HepG2 (cell line): Measurements from ENCODE around the gene FXYD5. TPM values are rescaled to one million over a fixed set of nuclear protein-coding genes. Genes with fewer than 3 reads are reported as not detected.

Experiments
- ATAD3A ChIP-seq: sonication (generic); formaldehyde crosslinking; IDR thresholded peaks from 2 replicates; pipeline ENCODE4 v1.4.0; 2020; ENCODE audit warnings: missing genetic modification reagents
- GABPB1 ChIP-seq: IDR thresholded peaks from 2 replicates; pipeline ENCODE4 v1.6.1; 2016; ENCODE audit warnings: mild to moderate bottlenecking, missing genetic modification reagents, moderate library complexity, missing compliant biosample characterization
- JARID2 ChIP-seq: sonication (generic); formaldehyde crosslinking; IDR thresholded peaks from 2 replicates; pipeline ENCODE4 v1.8.1; 2023; ENCODE audit warnings: missing genetic modification reagents, inconsistent platforms; ENCODE audit not compliant: insufficient replicate concordance
- MXD4 ChIP-seq: IDR thresholded peaks from 2 replicates; pipeline ENCODE4 v1.6.1; 2016; ENCODE audit warnings: mild to moderate bottlenecking, missing biosample characterization, missing genetic modification reagents
- NR1H2 ChIP-seq: sonication (generic); formaldehyde crosslinking; IDR thresholded peaks from 2 replicates; pipeline ENCODE4 v1.8.1; 2022; ENCODE audit warnings: low read depth, missing genetic modification reagents, borderline replicate concordance
- PAWR ChIP-seq: sonication (generic); formaldehyde crosslinking; IDR thresholded peaks from 2 replicates; pipeline ENCODE4 v1.4.0; 2020; ENCODE audit warnings: missing genetic modification reagents, mild to moderate bottlenecking, borderline replicate concordance
- PCBP2 ChIP-seq: fragments of 200-400 bp; formaldehyde crosslinking; optimal IDR thresholded peaks from 2 replicates; pipeline ENCODE3; 2018; ENCODE audit warnings: low read length, low read depth; ENCODE audit not compliant: poor library complexity, severe bottlenecking
- RCOR2 ChIP-seq: IDR thresholded peaks from 2 replicates; pipeline ENCODE4 v1.6.1; 2016; ENCODE audit warnings: missing biosample characterization, missing genetic modification reagents
- SMARCE1 ChIP-seq: fragments of 450-650 bp; IDR thresholded peaks from 2 replicates; pipeline ENCODE4 v1.6.1; 2017; ENCODE audit warnings: borderline replicate concordance
- SUZ12 ChIP-seq: fragments of 150-350 bp; IDR thresholded peaks from 2 replicates; pipeline ENCODE4 v1.6.1; 2014; ENCODE audit warnings: low read depth, low read length
- U2AF1 ChIP-seq: fragments of 200-400 bp; formaldehyde crosslinking; optimal IDR thresholded peaks from 2 replicates; pipeline ENCODE3; 2017; ENCODE audit warnings: mild to moderate bottlenecking, low read depth, low read length
- ZFAT ChIP-seq: sonication (generic); formaldehyde crosslinking; conservative IDR thresholded peaks from 2 replicates; pipeline ENCODE4 v1.8.1; 2023; ENCODE audit warnings: missing genetic modification reagents, inconsistent platforms
- ZFP41 ChIP-seq: sonication (generic); formaldehyde crosslinking; IDR thresholded peaks from 2 replicates; pipeline ENCODE4 v1.4.0; 2020; ENCODE audit warnings: mild to moderate bottlenecking, missing genetic modification reagents, borderline replicate concordance
- ZFYVE20 ChIP-seq: sonication (generic); formaldehyde crosslinking; IDR thresholded peaks from 2 replicates; pipeline ENCODE4 v1.8.0; 2023; ENCODE audit warnings: low read depth, mild to moderate bottlenecking, moderate library complexity, missing genetic modification reagents, borderline replicate concordance
- ZNF3 ChIP-seq: IDR thresholded peaks from 2 replicates; pipeline ENCODE4 v1.7.0; 2017; ENCODE audit warnings: inconsistent platforms
- ZNF496 ChIP-seq: sonication (generic); formaldehyde crosslinking; IDR thresholded peaks from 2 replicates; pipeline ENCODE4 v1.8.1; 2023; ENCODE audit warnings: mild to moderate bottlenecking, moderate library complexity, missing genetic modification reagents; ENCODE audit not compliant: insufficient replicate concordance
- ZNF720 ChIP-seq: sonication (generic); formaldehyde crosslinking; IDR thresholded peaks from 2 replicates; pipeline ENCODE4 v1.4.0; 2020; ENCODE audit warnings: missing genetic modification reagents
- ZSCAN25 ChIP-seq: sonication (generic); formaldehyde crosslinking; IDR thresholded peaks from 2 replicates; pipeline ENCODE4 v1.8.0; 2022; ENCODE audit warnings: mild to moderate bottlenecking, missing genetic modification reagents
- polyA plus RNA-seq, 8 experiments: library from polyadenylated mRNA; depleted of rRNA in 3 of 8; stranded (reverse) in 7 of 8; unstranded in 1 of 8; fragments of >200 nt; fragmentation: Illumina TruSeq in 4 of 8; extraction: Trizol in 4 of 8; gene quantifications; 2 replicates each; pipeline versions ENCODE4 v1.2.1 to v1.2.3, GENCODE V29; 2011 to 2016; ENCODE audit warnings: low read depth in 4 of 8, missing spikeins in 1 of 8, mixed read lengths in 1 of 8; ENCODE audit not compliant: insufficient read depth in 1 of 8
- total RNA-seq, 5 experiments: library from RNA; depleted of rRNA; stranded (reverse); fragments of >200 nt; fragmentation: Illumina TruSeq; extraction: Trizol; gene quantifications; 2 replicates each; pipeline ENCODE4 v1.2.3, GENCODE V29; 2016; ENCODE audit warnings: low read depth in 1 of 5
- TF ChIP-seq, protein P1 (sequence below): IDR thresholded peaks from 2 replicates; pipeline ENCODE4 v1.6.1; 2012; ENCODE audit warnings: inconsistent platforms
- TF ChIP-seq, protein P2 (sequence below): sonication (generic); formaldehyde crosslinking; IDR thresholded peaks from 2 replicates; pipeline ENCODE4 v1.8.1; 2022; ENCODE audit warnings: low read depth, mild to moderate bottlenecking, missing genetic modification reagents
- TF ChIP-seq, protein P3 (sequence below): sonication (generic); formaldehyde crosslinking; IDR thresholded peaks from 2 replicates; pipeline ENCODE4 v1.4.0; 2020; ENCODE audit warnings: missing genetic modification reagents
- TF ChIP-seq, protein P4 (sequence below): sonication (generic); formaldehyde crosslinking; IDR thresholded peaks from 2 replicates; pipeline ENCODE4 v1.4.0; 2020; ENCODE audit warnings: missing genetic modification reagents, low read depth, mild to moderate bottlenecking, borderline replicate concordance

The FXYD5 gene
- total and polyA plus RNA-seq, 2 of the 13 experiments (the other 11 are each of a cell fraction or from before 2014, with no cell fraction given): 0.65 TPM; not detected in 1

DNA sequence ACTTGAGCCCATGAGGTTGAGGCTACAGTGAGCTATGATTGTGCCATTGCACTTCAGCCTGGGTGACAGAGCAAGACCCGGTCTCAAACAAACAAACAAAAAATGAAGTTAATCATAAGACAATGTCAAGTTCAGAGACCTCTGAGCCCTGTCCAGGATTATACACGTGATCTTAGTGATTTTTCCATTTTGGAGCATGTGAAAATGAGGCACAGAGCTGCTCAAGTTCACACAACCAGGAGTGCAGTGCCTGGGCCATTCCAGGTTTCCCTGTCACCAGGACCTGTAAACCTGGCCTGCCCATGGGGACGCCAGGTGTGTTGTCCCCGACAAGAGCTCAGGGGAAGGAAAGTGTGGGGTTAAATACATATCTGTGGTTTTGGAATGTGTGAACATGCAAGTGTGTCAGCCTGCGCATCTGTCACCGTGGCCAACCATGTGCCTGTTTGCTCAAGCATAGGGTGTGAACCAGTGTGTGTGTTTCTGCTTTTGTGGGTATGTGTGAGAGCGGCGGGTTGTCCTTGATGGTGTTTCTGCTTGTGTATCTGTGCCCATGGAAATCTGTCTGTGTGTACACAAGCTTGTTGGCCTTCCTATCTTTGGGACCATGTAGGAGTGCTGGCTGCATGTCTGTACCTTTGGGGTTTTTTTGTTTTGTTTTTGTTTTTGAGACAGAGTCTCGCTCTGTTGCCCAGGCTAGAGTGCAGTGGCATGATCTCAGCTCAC, 17.4 kb upstream of the FXYD5 start (continued):
- TF ChIP-seq U2AF1 (no peak), NR1H2 (CRISPR knock-in tag) (no peak), JARID2 (CRISPR knock-in tag) (no peak), ZFP41 (CRISPR knock-in tag) (no peak), ZFYVE20 (no peak), ZNF496 (CRISPR knock-in tag) (no peak), PCBP2 (no peak), RCOR2 (CRISPR knock-in tag) (no peak), SUZ12 (no peak), GABPB1 (CRISPR knock-in tag) (no peak), ZSCAN25 (no peak; the same call in 1 of the 2 replicates), ZFAT (no peak), ZNF720 (CRISPR knock-in tag) (no peak), ZNF3 (CRISPR knock-in tag) (no peak), ATAD3A (CRISPR knock-in tag) (no peak), PAWR (CRISPR knock-in tag) (no peak), MXD4 (CRISPR knock-in tag) (no peak; the same call in 1 of the 2 replicates), SMARCE1 (no peak)
- TF ChIP-seq, protein P1, sequence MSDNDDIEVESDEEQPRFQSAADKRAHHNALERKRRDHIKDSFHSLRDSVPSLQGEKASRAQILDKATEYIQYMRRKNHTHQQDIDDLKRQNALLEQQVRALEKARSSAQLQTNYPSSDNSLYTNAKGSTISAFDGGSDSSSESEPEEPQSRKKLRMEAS: peak; percentile 73
- TF ChIP-seq, protein P2, sequence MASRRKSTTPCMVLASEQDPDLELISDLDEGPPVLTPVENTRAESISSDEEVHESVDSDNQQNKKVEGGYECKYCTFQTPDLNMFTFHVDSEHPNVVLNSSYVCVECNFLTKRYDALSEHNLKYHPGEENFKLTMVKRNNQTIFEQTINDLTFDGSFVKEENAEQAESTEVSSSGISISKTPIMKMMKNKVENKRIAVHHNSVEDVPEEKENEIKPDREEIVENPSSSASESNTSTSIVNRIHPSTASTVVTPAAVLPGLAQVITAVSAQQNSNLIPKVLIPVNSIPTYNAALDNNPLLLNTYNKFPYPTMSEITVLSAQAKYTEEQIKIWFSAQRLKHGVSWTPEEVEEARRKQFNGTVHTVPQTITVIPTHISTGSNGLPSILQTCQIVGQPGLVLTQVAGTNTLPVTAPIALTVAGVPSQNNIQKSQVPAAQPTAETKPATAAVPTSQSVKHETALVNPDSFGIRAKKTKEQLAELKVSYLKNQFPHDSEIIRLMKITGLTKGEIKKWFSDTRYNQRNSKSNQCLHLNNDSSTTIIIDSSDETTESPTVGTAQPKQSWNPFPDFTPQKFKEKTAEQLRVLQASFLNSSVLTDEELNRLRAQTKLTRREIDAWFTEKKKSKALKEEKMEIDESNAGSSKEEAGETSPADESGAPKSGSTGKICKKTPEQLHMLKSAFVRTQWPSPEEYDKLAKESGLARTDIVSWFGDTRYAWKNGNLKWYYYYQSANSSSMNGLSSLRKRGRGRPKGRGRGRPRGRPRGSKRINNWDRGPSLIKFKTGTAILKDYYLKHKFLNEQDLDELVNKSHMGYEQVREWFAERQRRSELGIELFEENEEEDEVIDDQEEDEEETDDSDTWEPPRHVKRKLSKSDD (CRISPR knock-in tag): 0 out of 2 replicates have a peak, but pooled peaks have one; percentile 31
- TF ChIP-seq, protein P3, sequence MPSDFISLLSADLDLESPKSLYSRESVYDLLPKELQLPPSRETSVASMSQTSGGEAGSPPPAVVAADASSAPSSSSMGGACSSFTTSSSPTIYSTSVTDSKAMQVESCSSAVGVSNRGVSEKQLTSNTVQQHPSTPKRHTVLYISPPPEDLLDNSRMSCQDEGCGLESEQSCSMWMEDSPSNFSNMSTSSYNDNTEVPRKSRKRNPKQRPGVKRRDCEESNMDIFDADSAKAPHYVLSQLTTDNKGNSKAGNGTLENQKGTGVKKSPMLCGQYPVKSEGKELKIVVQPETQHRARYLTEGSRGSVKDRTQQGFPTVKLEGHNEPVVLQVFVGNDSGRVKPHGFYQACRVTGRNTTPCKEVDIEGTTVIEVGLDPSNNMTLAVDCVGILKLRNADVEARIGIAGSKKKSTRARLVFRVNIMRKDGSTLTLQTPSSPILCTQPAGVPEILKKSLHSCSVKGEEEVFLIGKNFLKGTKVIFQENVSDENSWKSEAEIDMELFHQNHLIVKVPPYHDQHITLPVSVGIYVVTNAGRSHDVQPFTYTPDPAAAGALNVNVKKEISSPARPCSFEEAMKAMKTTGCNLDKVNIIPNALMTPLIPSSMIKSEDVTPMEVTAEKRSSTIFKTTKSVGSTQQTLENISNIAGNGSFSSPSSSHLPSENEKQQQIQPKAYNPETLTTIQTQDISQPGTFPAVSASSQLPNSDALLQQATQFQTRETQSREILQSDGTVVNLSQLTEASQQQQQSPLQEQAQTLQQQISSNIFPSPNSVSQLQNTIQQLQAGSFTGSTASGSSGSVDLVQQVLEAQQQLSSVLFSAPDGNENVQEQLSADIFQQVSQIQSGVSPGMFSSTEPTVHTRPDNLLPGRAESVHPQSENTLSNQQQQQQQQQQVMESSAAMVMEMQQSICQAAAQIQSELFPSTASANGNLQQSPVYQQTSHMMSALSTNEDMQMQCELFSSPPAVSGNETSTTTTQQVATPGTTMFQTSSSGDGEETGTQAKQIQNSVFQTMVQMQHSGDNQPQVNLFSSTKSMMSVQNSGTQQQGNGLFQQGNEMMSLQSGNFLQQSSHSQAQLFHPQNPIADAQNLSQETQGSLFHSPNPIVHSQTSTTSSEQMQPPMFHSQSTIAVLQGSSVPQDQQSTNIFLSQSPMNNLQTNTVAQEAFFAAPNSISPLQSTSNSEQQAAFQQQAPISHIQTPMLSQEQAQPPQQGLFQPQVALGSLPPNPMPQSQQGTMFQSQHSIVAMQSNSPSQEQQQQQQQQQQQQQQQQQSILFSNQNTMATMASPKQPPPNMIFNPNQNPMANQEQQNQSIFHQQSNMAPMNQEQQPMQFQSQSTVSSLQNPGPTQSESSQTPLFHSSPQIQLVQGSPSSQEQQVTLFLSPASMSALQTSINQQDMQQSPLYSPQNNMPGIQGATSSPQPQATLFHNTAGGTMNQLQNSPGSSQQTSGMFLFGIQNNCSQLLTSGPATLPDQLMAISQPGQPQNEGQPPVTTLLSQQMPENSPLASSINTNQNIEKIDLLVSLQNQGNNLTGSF (CRISPR knock-in tag): no peak
- TF ChIP-seq, protein P4, sequence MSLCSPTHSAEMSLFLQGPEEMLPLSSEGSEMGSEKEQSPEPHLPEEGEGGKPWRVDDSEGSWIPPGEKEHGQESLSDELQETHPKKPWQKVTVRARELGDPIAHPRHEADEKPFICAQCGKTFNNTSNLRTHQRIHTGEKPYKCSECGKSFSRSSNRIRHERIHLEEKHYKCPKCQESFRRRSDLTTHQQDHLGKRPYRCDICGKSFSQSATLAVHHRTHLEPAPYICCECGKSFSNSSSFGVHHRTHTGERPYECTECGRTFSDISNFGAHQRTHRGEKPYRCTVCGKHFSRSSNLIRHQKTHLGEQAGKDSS (CRISPR knock-in tag): no peak
